Keratinocyte (primary cell): ENCODE data around the gene RNPEPL1. TPM values are rescaled to one million over a fixed set of nuclear protein-coding genes. Genes with fewer than 3 reads are reported as not detected.

Source experiments
- DNase-seq: peaks from one replicate; pipeline ENCODE4 v3.0.0-alpha.2; 2011; ENCODE audit warnings: low read depth, missing footprints, low spot score
- FAIRE-seq: peaks from 2 replicates; lab custom pipeline; 2011; peaks lifted over from hg19 to GRCh38; lab: Jason Lieb, UNC
- H2AFZ ChIP-seq: 2 replicates; pipeline ENCODE4 v1.6.0; 2012; ENCODE audit warnings: low read length, control low read depth, inconsistent platforms; ENCODE audit not compliant: control insufficient read depth
- H3K27ac ChIP-seq: 2 replicates; pipeline ENCODE4 v1.5.1; 2011; ENCODE audit warnings: low read length; ENCODE audit not compliant: control insufficient read depth, insufficient read depth
- H3K27me3 ChIP-seq: 3 replicates; pipeline ENCODE4 v1.6.0; 2011; ENCODE audit warnings: low read length; ENCODE audit not compliant: control insufficient read depth, insufficient read depth; ENCODE audit errors: extremely low read depth
- H3K36me3 ChIP-seq, 2 experiments: 2 replicates in 1 of 2; 3 replicates in 1 of 2; pipeline ENCODE4 v1.5.1; 2011; ENCODE audit warnings: low read length in 2 of 2, mild to moderate bottlenecking in 1 of 2; ENCODE audit not compliant: control insufficient read depth in 2 of 2, insufficient read depth in 2 of 2; ENCODE audit errors: extremely low read depth in 1 of 2
- H3K4me1 ChIP-seq: 3 replicates; pipeline ENCODE4 v1.5.1; 2011; ENCODE audit warnings: low read length; ENCODE audit not compliant: control insufficient read depth, insufficient read depth; ENCODE audit errors: extremely low read depth
- H3K4me2 ChIP-seq: 3 replicates; pipeline ENCODE4 v1.6.0; 2011; ENCODE audit warnings: low read depth, low read length; ENCODE audit not compliant: control insufficient read depth, insufficient read depth; ENCODE audit errors: extremely low read depth
- H3K4me3 ChIP-seq, 3 experiments: fragments of 200-600 bp in 1 of 3; sonication (generic) in 1 of 3; 2 replicates in 2 of 3; 3 replicates in 1 of 3; pipeline ENCODE4 v1.5.1; 2011 to 2016; ENCODE audit warnings: low read length in 3 of 3, mild to moderate bottlenecking in 3 of 3, control low read depth in 2 of 3, inconsistent platforms in 1 of 3, low read depth in 1 of 3, mixed read lengths in 1 of 3, mixed run types in 1 of 3, moderate library complexity in 1 of 3; ENCODE audit not compliant: control insufficient read depth in 2 of 3, insufficient read depth in 2 of 3; ENCODE audit errors: extremely low read depth in 1 of 3
- H3K79me2 ChIP-seq: 2 replicates; pipeline ENCODE4 v1.6.0; 2012; ENCODE audit warnings: low read length; ENCODE audit not compliant: control insufficient read depth, insufficient read depth
- H3K9ac ChIP-seq: 3 replicates; pipeline ENCODE4 v1.6.0; 2011; ENCODE audit warnings: low read length; ENCODE audit not compliant: control insufficient read depth, insufficient read depth; ENCODE audit errors: extremely low read depth
- H3K9me1 ChIP-seq: 3 replicates; pipeline ENCODE4 v1.6.0; 2011; ENCODE audit warnings: low read length; ENCODE audit not compliant: control insufficient read depth, insufficient read depth; ENCODE audit errors: extremely low read depth
- H3K9me3 ChIP-seq: 2 replicates; pipeline ENCODE4 v1.5.1; 2012; ENCODE audit warnings: low read depth, low read length; ENCODE audit not compliant: control insufficient read depth
- H4K20me1 ChIP-seq: 3 replicates; pipeline ENCODE4 v1.6.0; 2011; ENCODE audit warnings: low read length; ENCODE audit not compliant: control insufficient read depth, insufficient read depth; ENCODE audit errors: extremely low read depth
- CTCF ChIP-seq, 3 experiments: IDR thresholded peaks in 1 of 3; conservative IDR thresholded peaks in 1 of 3; optimal IDR thresholded peaks in 1 of 3; 2 replicates in 2 of 3; 3 replicates in 1 of 3; pipeline versions ENCODE3 to v1.5.1; 2011; ENCODE audit warnings: low read length in 3 of 3, mild to moderate bottlenecking in 3 of 3, moderate library complexity in 2 of 3, control low read depth in 1 of 3, inconsistent platforms in 1 of 3; ENCODE audit not compliant: insufficient read depth in 2 of 3; ENCODE audit errors: extremely low read depth in 1 of 3
- EZH2 ChIP-seq: IDR thresholded peaks from one replicate; pipeline ENCODE4 v1.6.1; 2012; ENCODE audit warnings: inconsistent platforms, mild to moderate bottlenecking, low read length, moderate library complexity
- dilution Hi-C: fragments of 300-500 bp; cut with MboI; formaldehyde crosslinking; loops from one replicate; pipeline ENCODE4 v1.7.0; 2020; ENCODE audit warnings: low sequenced_read_pairs; ENCODE audit not compliant: extremely low pct_ligation_motif_present
- polyA plus RNA-seq, 5 experiments: library from polyadenylated mRNA; depleted of rRNA in 3 of 5; stranded (reverse) in 3 of 5; stranded (forward) in 1 of 5; unstranded in 1 of 5; fragments of >200 nt; gene quantifications; 1 replicate in 1 of 5; 2 replicates in 3 of 5; 3 replicates in 1 of 5; pipeline versions ENCODE4 v1.2.1 to v1.2.3, GENCODE V29; 2011 to 2012; ENCODE audit warnings: missing spikeins in 2 of 5, low read depth in 1 of 5, low replicate concordance in 1 of 5

Gene RNPEPL1
- polyA plus RNA-seq, 1 donor (not counting 4 experiments of a cell fraction or from before 2014, with no cell fraction given), result 3.7 TPM

GRCh38 chr2:240601061-240601830 lies 33.0 kb downstream of the RNPEPL1 start:
- H3K27me3 ChIP-seq, result no peaks in the 10 kb centered on the region
- FAIRE-seq (no peak), DNase-seq (no peak)
- H4K20me1 ChIP-seq, result peaks cover 3% of the 10 kb centered on the region
- H3K9ac ChIP-seq, result no peak overlapping the region
- H3K79me2 ChIP-seq, result no peaks in the 10 kb centered on the region
- no peak overlapping the region for H2AFZ ChIP-seq
- H3K4me2 ChIP-seq, result no peak overlapping the region
- peaks cover 5 to 11% of the 10 kb centered on the region in 2 experiments for H3K36me3 ChIP-seq
- no peaks in the 10 kb centered on the region for H3K9me3 ChIP-seq
- H3K4me1 ChIP-seq, result no peaks in the 10 kb centered on the region
- no peak overlapping the region for H3K27ac ChIP-seq
- dilution Hi-C loops, result no loop called here
- no peaks in the 10 kb centered on the region for H3K9me1 ChIP-seq
- H3K4me3 ChIP-seq, result no peak overlapping the region
- TF ChIP-seq CTCF (optimal IDR thresholded peaks at IDR 0.05 in 1 of 3, IDR thresholded peaks at IDR 0.05 in 1 of 3, conservative IDR thresholded peaks at IDR 0.05 in 1 of 3; ENCODE audit: extremely low read depth in 1 of 3, insufficient read depth in 2 of 3, low read length in 3 of 3), result no peak
- no peak for TF ChIP-seq EZH2

- H3K36me3 ChIP-seq, result peaks cover 0 to 11% of the 10 kb centered on the region in 2 experiments
- dilution Hi-C loops, result no loop called here
- FAIRE-seq, result no peak
These were observed 33.5 kb downstream of the RNPEPL1 start for GRCh38 chr2:240601831-240602160.

More at GRCh38 chr2:240601831-240602160, 33.5 kb downstream of the RNPEPL1 start:
- Histone ChIP-seq H3K27me3 (no peaks in the 10 kb centered on the region), H2AFZ (no peak overlapping the region), H3K9ac (no peak overlapping the region), H3K79me2 (no peaks in the 10 kb centered on the region), H4K20me1 (no peaks in the 10 kb centered on the region), H3K4me2 (no peak overlapping the region), H3K27ac (no peak overlapping the region), H3K9me3 (no peaks in the 10 kb centered on the region), H3K9me1 (no peaks in the 10 kb centered on the region), H3K4me3 (no peak overlapping the region), H3K4me1 (no peaks in the 10 kb centered on the region)
- no peak for DNase-seq
- TF ChIP-seq EZH2, result no peak
